GM18909 (cell line): Measurements from ENCODE around the gene CHST10.
A peak's percentile ranks its signal among the peaks of the same experiment; 100 is the strongest.
"Not testable (repeated sequence)": the region's sequence is repeated elsewhere in the genome, so short reads cannot be mapped to it uniquely, and the experiment has no call there.

Source experiments
- ATAC-seq: cut with Tn5 transposase; IDR thresholded peaks from one replicate; pipeline ENCODE4 v1.9.1; 2021; ENCODE audit warnings: mild to moderate bottlenecking; ENCODE audit not compliant: unreplicated experiment, poor library complexity

The CHST10 gene

DNA sequence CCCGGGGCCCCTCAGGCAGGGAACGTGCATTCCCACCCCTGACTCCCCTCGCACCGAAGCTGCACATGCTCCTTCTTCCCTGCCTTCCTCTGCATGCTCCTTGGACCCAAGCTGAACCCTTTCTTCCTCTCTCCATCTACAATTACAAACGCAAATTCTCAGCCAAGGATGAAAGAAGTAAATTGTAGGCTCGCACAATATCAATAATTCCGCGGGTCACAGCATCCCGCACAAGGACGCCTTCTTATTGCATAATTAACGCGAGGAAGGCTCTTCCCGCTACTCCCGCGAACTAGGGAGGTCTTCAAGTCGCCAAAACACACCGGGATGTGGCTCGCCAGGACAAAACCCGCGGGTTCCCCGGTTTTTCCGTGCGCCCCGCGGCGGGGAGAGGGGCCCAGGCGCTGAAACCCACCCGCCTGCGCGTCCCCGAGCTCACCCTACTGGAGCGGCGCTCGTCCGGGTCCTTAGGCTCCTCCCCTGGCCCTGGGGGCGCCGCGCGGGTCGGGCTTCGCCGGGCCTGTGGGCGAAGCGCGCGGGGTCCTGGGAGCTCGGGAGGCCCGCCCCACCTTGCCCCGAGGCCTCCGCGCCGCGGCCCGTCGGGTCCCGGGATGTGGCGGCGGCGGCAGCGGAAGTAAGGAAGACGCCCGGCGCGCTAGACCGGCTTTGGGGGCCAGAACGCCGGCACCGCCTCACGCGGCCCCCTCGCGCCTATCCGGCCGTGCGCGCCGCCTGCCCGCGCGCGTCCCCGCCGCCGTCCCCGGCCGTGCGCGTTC, at the start of gene CHST10:
TSS of gene CHST10 (minus strand) at position 734 of the 776 bp plus-strand sequence. CDS start 10,993 bp downstream, outside the sequence.
- ATAC-seq = peak; percentile 87

- ATAC-seq = no peak
Measured at GRCh38 chr2:100460904-100461530, 43.5 kb upstream of the CHST10 start.

DNA sequence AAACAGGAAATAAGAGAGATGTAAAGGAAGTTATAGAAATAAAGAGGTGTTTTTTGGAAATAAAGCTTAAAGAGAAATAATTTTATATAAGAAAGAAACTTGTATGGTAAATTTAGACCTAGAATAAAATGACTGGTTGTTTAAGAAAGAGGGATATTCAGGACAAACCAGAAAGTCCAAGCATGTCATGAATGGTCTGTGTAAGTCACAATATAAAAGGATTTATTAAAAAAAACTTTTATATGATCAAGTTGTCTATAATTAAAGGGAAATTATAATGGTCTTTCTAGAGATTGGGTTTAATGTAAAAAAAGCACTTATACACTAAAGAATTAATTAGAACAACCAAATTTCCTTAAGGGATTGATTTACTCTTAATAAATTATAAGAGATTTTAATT, 38.9 kb upstream of the CHST10 start:
- ATAC-seq = not testable (repeated sequence)

DNA sequence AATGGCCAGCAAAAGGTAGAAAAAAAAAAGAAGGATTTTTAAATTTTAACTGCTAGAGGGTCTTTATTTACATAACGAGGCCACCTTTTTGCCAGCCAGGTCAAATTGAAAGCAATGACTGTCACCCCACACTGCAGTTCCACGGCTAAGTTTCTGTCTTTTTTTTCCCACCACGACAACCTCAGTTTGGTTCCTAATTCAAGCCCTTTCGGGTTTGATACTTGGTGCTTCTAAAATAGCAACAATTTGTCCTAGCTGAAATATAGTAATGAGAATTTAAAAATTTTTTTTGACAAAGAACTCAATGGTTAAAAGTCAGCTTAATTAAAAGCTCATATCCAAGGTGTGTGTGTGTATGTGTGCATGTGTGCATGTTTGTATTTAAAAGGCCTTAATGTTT, 36.4 kb upstream of the CHST10 start:
- ATAC-seq = no peak

DNA sequence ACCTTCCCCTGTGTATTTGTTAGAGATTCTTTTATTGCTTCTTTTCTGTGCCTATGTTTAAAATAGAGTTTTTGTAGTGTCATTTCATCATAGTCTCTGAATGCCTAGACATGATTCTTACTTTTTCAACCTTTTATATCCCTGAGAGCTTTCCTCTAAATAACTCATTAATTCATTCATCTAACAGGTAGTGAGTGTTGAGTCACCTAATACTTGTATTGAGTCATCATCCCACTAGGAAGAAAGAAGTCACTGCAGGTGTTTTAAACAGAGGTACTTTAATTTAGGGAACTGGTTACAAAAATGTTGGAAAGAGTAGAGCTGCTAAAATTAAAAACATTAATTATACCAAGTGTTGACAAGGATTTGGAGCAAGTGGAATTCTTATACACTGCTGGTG, 34.3 kb upstream of the CHST10 start:
- no peak for ATAC-seq

DNA sequence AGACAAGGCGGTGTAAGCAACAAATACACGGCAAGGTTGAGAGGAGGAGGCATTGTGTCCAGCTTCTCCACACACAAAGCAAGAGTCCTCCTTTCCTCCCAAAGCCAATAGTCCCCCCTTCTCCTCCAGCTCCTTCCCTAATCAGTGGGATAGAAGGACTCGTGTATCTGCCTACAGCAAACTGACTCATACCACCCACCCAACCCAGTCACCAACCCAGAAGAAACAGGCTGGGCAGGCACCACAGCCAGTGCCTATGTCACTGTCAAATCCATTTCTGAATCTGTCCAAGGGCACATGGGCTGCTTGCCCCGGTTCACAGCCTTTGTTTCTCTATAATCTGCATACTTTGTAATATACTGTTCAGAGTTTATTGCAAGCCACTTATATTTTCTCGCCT, 33.6 kb upstream of the CHST10 start:
- no peak for ATAC-seq

GRCh38 chr2:100446696-100447095, 29.2 kb upstream of the CHST10 start:
- ATAC-seq = no peak

DNA sequence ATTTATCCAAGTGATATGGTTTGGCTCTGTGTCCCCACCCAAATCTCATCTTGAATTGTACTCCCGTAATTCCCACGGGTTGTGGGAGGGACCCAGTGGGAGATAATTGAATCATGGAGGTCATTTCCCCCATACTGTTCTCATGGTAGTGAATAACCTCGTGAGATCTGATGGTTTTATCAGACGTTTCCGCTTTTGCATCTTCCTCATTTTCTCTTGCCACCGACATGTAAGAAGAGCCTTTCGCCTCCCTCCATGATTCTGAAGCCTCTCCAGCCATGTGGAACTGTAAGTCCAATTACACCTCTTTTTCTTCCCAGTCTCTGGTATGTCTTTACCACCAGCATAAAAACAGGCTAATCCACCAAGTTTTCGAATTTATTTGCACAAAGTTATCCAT, 20.3 kb upstream of the CHST10 start:
- ATAC-seq = no peak

DNA sequence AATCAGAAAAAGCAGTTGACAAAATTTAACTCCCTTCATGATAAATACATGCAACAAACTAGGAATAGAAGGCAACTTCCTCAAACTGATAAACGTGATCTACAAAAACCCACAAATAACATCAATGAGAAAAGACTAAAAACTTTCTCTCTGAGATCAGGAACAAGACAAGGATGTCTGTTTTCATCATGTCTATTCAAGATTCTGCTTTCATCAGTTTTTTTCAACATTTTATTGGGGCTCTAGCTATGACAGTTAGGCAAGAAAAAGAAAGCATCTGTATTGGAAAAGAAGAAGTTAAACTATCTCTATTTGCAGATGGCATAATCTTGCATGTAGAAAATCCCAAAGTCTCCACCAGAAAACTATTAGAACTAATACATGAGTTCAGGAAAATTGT, 12.3 kb upstream of the CHST10 start:
- no peak for ATAC-seq

DNA sequence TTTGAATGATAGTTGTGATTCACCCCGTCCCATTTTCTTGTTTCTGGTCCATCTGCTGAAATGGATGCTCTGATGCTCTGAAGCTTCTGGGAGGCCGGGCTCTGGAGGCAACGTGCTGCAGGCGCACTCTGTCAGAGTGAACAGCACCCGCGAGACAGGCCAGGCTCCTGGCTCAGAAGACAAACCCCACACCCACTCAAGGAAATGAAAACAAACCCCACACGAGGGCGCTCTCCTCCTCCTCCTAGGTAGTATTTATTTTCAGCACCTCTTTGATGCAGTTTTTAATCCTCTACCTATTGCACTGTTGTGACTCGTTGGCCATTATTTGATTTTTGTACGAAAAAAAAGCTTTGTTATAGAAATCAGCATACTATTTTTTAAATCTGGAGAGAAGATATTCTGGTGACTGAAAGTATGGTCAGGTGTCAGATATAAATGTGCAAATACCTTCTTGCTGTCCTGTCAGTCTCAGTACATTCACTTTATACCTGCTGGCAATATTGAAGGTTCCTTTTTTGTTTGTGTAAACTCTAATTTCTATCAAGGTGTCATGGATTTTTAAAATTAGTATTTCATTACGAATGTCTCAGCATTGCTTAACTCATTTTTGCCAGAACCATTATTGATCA, 10.3 kb upstream of the CHST10 start:
- ATAC-seq = no peak

- ATAC-seq = no peak
Measured at GRCh38 chr2:100427111-100427510, 9.6 kb upstream of the CHST10 start.

- ATAC-seq = no peak
Measured at GRCh38 chr2:100426384-100426720, 8.9 kb upstream of the CHST10 start.

DNA sequence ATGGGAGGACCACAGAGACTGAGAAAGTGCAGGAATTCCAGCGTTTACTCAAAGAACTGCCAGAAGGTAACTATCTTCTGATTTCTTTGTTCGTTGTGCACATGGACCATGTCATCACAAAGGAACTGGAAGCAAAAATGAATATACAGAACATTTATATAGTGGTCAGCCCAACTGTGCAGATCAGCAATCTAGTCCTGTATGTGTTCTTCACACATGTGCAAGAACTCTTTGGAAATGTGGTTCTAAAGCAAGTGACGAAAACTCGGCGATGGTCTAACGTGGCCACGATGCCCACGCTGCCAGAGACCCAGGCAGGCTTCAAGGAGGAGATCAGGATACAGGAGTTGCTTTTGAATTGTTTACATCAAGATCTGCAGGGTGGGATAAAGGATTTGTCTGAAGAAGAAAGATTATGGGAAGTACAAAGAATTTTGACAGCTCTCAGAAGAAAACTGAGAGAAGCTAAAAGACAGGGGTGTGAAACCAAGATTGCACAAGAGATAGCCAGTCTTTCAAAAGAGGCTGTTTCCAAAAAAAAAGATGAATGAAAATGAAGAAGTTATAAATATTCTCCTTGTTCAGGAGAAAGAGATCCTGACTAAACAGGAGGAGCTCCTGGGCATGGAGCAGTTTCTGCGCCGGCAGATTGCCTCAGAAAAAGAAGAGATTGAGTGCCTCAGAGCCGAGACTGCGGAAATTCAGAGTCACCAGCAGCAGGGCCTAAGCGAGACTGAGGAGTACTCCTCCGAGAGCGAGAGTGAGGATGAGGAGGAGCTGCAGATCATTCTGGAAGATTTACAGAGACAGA, 8.3 kb upstream of the CHST10 start:
- no peak for ATAC-seq

- ATAC-seq = no peak
Measured at GRCh38 chr2:100425107-100425506, 7.6 kb upstream of the CHST10 start.

GRCh38 chr2:100424277-100424875, 6.9 kb upstream of the CHST10 start:
- ATAC-seq = no peak

DNA sequence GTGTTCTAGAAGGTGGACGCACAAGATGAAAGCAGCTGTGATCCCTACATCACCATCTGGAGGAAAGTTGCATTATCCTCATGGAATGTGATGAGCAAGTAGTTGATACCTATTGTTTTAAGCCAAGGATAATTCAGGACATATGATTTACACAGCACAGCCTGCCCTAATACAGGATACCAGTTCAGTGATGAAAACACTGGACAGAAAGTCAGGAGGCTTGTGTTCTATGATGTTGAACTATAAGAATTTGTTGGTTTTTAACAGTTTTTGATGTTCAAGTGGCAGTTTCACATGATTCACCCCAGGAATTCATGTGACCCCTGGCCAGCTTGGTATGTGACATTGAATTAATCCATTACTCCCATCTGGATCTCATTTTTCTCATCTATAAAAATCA, 6.2 kb upstream of the CHST10 start:
- no peak for ATAC-seq

DNA sequence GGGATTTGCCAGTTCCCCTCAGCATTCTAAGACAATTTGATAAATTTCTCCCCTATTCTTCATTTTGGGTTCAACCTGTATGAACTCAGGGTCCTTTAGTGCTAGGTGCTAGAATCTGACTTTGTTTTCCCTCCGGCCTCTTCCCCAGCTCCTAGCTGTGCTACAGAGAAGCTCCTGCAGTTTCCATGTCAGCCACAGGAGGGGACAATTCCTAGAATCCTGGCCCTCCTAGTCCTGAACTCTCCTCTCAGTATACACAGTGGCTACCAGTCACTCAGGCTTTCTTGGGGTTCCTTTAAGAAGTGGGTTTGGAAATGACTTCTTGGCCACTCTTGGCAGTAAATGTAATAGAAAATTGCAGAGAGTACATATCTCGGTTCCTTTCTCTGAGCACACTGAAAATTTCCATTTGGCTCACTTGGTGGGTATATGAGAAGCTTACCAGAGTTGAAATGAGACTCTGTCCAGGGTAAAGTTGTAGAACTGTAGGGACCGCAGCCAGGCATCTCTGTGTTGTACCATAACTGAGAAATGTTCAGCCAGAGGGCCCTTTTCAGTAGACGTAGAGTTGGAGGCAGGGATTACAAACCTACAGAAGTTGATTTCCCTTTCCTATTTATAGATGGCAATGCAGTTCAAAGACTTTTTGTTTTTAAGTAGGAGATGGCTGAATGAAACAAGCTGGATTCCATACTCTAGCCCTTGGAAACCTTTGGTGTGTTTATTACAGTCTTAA, 5.0 kb upstream of the CHST10 start:
- no peak for ATAC-seq

DNA sequence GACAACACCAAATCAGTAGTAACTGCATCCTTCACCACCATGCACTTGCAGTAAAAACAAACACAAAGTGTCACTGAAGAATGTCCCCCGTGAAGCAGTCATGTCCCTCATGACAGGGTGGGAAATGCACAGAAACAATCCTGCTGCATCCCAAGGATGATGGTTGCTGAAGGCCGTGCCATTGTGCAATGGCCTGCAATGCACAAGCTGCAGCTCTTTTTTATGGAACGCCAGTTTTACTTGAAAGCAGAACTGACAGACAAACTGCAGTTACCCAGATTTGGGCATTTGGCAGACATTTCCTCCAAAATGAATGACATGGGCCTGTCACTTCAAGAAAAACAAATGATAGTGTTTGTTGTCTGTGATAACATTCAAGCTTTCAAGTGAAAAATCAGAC, 2.4 kb upstream of the CHST10 start:
- ATAC-seq = no peak

GRCh38 chr2:100418406-100418962, 1.0 kb upstream of the CHST10 start:
- ATAC-seq = no peak
